ENCODE results near the gene COL3A1. TPM values are rescaled to one million over a fixed set of nuclear protein-coding genes. Genes with fewer than 3 reads are reported as not detected.

Gene COL3A1
- total and polyA plus RNA-seq, 9 of the 15 experiments (the other 6 are each of a cell fraction or from before 2014, with no cell fraction given), result 0.01 to 0.71 (median 0.07) TPM; not detected in 2

- intact Hi-C loops (cut with micrococcal nuclease), result no loop called here
- no peak for DNase-seq (ENCODE audit: extremely low read depth in 1 of 4, low spot score in 3 of 4)
- WGBS (ENCODE audit: insufficient coverage, low coverage, missing lambda C conversion rate), result 4% methylated on average over 4 of the region's 4 CpGs
- H3K27ac ChIP-seq (ENCODE audit: extremely low read depth, low read depth, low read length), result no peak overlapping the region
- H2AFZ ChIP-seq (ENCODE audit: low read depth, low read length), result no peak overlapping the region
- H3K9me3 ChIP-seq (replicated peaks; ENCODE audit: control insufficient read depth, insufficient read depth, low read depth, low read length), result no peaks in the 10 kb centered on the region
- no peak for ATAC-seq
- no peaks in the 10 kb centered on the region for H3K9me1 ChIP-seq (ENCODE audit: control insufficient read depth, insufficient read depth, low read length)
- FAIRE-seq, result no peak
- no peak overlapping the region for H3K9ac ChIP-seq (ENCODE audit: insufficient read depth in 1 of 2, low read depth in 2 of 2, low read length in 2 of 2)
- no peaks in the 10 kb centered on the region for H3K79me2 ChIP-seq (ENCODE audit: control insufficient read depth, insufficient read depth, low read length)
- H3K36me3 ChIP-seq (ENCODE audit: control insufficient read depth, insufficient read depth, low read length), result no peaks in the 10 kb centered on the region
- no peaks in the 10 kb centered on the region for H4K20me1 ChIP-seq (replicated peaks; ENCODE audit: control insufficient read depth, insufficient read depth, low read length)
- POLR2A ChIA-PET, result no interaction called here
- TF ChIP-seq NFIC (IDR thresholded peaks at IDR 0.05) (no peak), PYGO2 (tag; IDR thresholded peaks at IDR 0.05) (no peak), PHF8 (IDR thresholded peaks at IDR 0.05; ENCODE audit: borderline replicate concordance, low read length) (no peak)
- H3K4me2 ChIP-seq (ENCODE audit: insufficient read depth, low read length), result no peak overlapping the region
- H3K4me1 ChIP-seq (replicated peaks in 1 of 2; ENCODE audit: control insufficient read depth in 2 of 2, insufficient read depth in 2 of 2, low read length in 2 of 2), result no peaks in the 10 kb centered on the region
- no peak overlapping the region for H3K4me3 ChIP-seq
- no TSS peak for BruUV-seq (replicated peaks)
- in situ Hi-C loops (cut with MboI), result no loop called here
- H3K27me3 ChIP-seq (ENCODE audit: control insufficient read depth in 2 of 2, insufficient read depth in 2 of 2, low read length in 2 of 2), result no peaks in the 10 kb centered on the region
- CTCF ChIA-PET (ENCODE audit: low intra/inter-chr PET ratio), result no interaction called here
Observed at GRCh38 chr2:188966079-188966571, 8.0 kb upstream of the COL3A1 start.

DNA sequence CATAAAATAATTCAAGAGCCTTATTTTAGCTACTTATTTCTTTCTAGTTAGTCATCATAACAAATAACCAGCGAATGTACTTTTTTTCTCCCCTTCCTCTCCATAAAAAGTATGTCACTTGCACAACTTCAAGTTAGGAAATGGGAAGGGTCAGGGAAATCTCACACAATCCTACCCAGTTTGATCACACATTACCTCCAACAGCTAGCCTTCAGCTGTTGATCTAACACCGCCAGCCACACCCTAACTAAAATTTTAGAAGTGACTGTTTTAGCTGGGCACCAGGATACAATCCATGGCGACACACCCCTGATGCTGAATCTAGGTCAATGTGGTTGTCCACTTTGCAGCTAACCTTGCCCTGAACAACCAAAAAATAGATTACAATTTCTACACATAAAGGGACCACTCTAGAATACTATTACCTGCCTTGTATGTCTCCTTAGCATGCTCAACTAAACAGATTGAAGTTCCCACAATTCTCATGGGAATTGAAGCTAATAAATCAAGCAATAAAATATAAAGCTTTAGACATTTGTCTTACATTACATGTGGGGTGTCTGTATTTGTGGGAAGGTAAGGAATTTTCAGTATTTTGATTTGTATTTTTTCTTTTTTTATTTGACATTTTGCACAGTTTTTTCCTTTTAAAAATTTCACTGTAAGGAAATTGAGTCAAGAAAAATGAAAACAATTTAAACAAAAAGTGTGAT is 7.3 kb upstream of the COL3A1 start:
- no peak for DNase-seq (ENCODE audit: extremely low read depth in 1 of 4, low spot score in 3 of 4)
- H3K36me3 ChIP-seq (ENCODE audit: control insufficient read depth, insufficient read depth, low read length), result no peaks in the 10 kb centered on the region
- no peak overlapping the region for H3K9ac ChIP-seq (ENCODE audit: insufficient read depth in 1 of 2, low read depth in 2 of 2, low read length in 2 of 2)
- H3K4me2 ChIP-seq (ENCODE audit: insufficient read depth, low read length), result no peak overlapping the region
- ChIA-PET CTCF (ENCODE audit: low intra/inter-chr PET ratio) (no interaction called here), POLR2A (no interaction called here)
- BruUV-seq (replicated peaks), result no TSS peak
- no peak overlapping the region for H3K4me3 ChIP-seq
- no peak for FAIRE-seq
- H2AFZ ChIP-seq (ENCODE audit: low read depth, low read length), result no peak overlapping the region
- no peaks in the 10 kb centered on the region for H3K79me2 ChIP-seq (ENCODE audit: control insufficient read depth, insufficient read depth, low read length)
- in situ Hi-C loops (cut with MboI), result no loop called here
- H3K4me1 ChIP-seq (replicated peaks in 1 of 2; ENCODE audit: control insufficient read depth in 2 of 2, insufficient read depth in 2 of 2, low read length in 2 of 2), result no peaks in the 10 kb centered on the region
- no peaks in the 10 kb centered on the region for H3K9me3 ChIP-seq (replicated peaks; ENCODE audit: control insufficient read depth, insufficient read depth, low read depth, low read length)
- H3K27me3 ChIP-seq (ENCODE audit: control insufficient read depth in 2 of 2, insufficient read depth in 2 of 2, low read length in 2 of 2), result no peaks in the 10 kb centered on the region
- no peak for ATAC-seq
- no peak overlapping the region for H3K27ac ChIP-seq (ENCODE audit: extremely low read depth, low read depth, low read length)
- H3K9me1 ChIP-seq (ENCODE audit: control insufficient read depth, insufficient read depth, low read length), result no peaks in the 10 kb centered on the region
- intact Hi-C loops (cut with micrococcal nuclease), result no loop called here
- no peaks in the 10 kb centered on the region for H4K20me1 ChIP-seq (replicated peaks; ENCODE audit: control insufficient read depth, insufficient read depth, low read length)
- 0% methylated on average over 3 of the region's 3 CpGs for WGBS (ENCODE audit: insufficient coverage, low coverage, missing lambda C conversion rate)
- TF ChIP-seq IRF2 (CRISPR knock-in tag; IDR thresholded peaks at IDR 0.05), result no peak
- no peak for TF ChIP-seq FOXJ3 (CRISPR knock-in tag; IDR thresholded peaks at IDR 0.05)
- TF ChIP-seq ZNF518B (CRISPR knock-in tag; IDR thresholded peaks at IDR 0.05), result no peak
- TF ChIP-seq TFAM (CRISPR knock-in tag; conservative IDR thresholded peaks at IDR 0.05), result no peak
